RWPE1 (cell line): ENCODE measurements around the gene TMEM192.
"Not testable (repeated sequence)": the region's sequence is repeated elsewhere in the genome, so short reads cannot be mapped to it uniquely, and the experiment has no call there.

ENCODE experiments used
- CTCF ChIA-PET: fragments of 350-600 bp; sonication (Branson Sonifier 250); formaldehyde crosslinking; extraction: SDS; loops from one replicate; lab custom pipeline; 2021; lab: Yijun Ruan, JAX
- POLR2A ChIA-PET: fragments of 400-600 bp; formaldehyde crosslinking; extraction: SDS; loops from one replicate; lab custom pipeline; 2020; ENCODE audit warnings: antibody characterized with exemption; ENCODE audit not compliant: low non-redundant PET; lab: Yijun Ruan, JAX
- DNase-seq: peaks from one replicate; pipeline ENCODE4 v3.0.0; 2012; ENCODE audit warnings: low spot score
- H3K27ac ChIP-seq: fragments of 450-650 bp; 2 replicates; pipeline ENCODE4 v1.5.1; 2017
- CTCF ChIP-seq: fragments of 450-650 bp; conservative IDR thresholded peaks from 2 replicates; pipeline ENCODE4 v1.5.1; 2017; ENCODE audit warnings: low read depth, mild to moderate bottlenecking

Gene TMEM192

GRCh38 chr4:165101641-165102040 lies 11.0 kb downstream of the TMEM192 start:
- no peak for TF ChIP-seq CTCF
- ChIA-PET CTCF (no interaction called here), POLR2A (no interaction called here)
- DNase-seq: no peak
- H3K27ac ChIP-seq: no peak overlapping the region

GRCh38 chr4:165096776-165097175 lies 15.9 kb downstream of the TMEM192 start:
- H3K27ac ChIP-seq: no peak overlapping the region
- ChIA-PET CTCF (interaction anchor here (0.6 to 1.1 kb wide), 9 partner anchors 16 to 366 kb away, joined by 3 to 5 read pairs (median 3); partner anchors contain the start of gene TMEM192), POLR2A (no interaction called here)
- DNase-seq: peak; percentile 25
- peak; percentile 50 for TF ChIP-seq CTCF

- no peak for TF ChIP-seq CTCF
- no peak overlapping the region for H3K27ac ChIP-seq
- DNase-seq: no peak
- POLR2A ChIA-PET: no interaction called here
- CTCF ChIA-PET: interaction anchor here (0.6 kb wide), 1 partner anchor 33 kb away, joined by 3 read pairs; no protein-coding TSS in a partner anchor
Observed at GRCh38 chr4:165095291-165095690, 17.4 kb downstream of the TMEM192 start.

GRCh38 chr4:165094873-165095272 lies 17.8 kb downstream of the TMEM192 start:
- no peak for DNase-seq
- CTCF ChIA-PET: no interaction called here
- POLR2A ChIA-PET: no interaction called here
- no peak overlapping the region for H3K27ac ChIP-seq
- no peak for TF ChIP-seq CTCF

GRCh38 chr4:165092187-165092586 lies 20.5 kb downstream of the TMEM192 start:
- H3K27ac ChIP-seq, POLR2A ChIA-PET, CTCF ChIA-PET, DNase-seq: not testable (repeated sequence)

GRCh38 chr4:165088366-165088765 lies 24.3 kb downstream of the TMEM192 start:
- POLR2A ChIA-PET: no interaction called here
- TF ChIP-seq CTCF: no peak
- CTCF ChIA-PET: interaction anchor here (0.6 to 0.9 kb wide), 3 partner anchors 125 to 1660 kb away, joined by 3 to 4 read pairs (median 3); no protein-coding TSS in a partner anchor
- DNase-seq: no peak
- H3K27ac ChIP-seq: no peak overlapping the region

GRCh38 chr4:165085946-165086345 lies 26.7 kb downstream of the TMEM192 start:
- H3K27ac ChIP-seq: no peak overlapping the region
- POLR2A ChIA-PET: no interaction called here
- CTCF ChIA-PET: interaction anchor here (0.6 to 0.8 kb wide), 2 partner anchors 15 to 46 kb away, joined by 3 to 4 read pairs; no protein-coding TSS in a partner anchor
- DNase-seq: no peak
- TF ChIP-seq CTCF: no peak

- POLR2A ChIA-PET, H3K27ac ChIP-seq, CTCF ChIA-PET, DNase-seq: not testable (repeated sequence)
Observed at GRCh38 chr4:165084787-165085186, 27.9 kb downstream of the TMEM192 start.
